Nephron (organoid): ENCODE results near the gene USP32.

Source experiments
- H3K27ac Mint-ChIP-seq, 3 experiments: 2 replicates each; pipeline ENCODE4 v1.8.0; 2020; ENCODE audit warnings: mixed read lengths in 3 of 3, mild to moderate bottlenecking in 2 of 3, moderate library complexity in 1 of 3
- H3K27me3 Mint-ChIP-seq: 2 replicates; pipeline ENCODE4 v1.8.0; 2021; ENCODE audit warnings: low read depth, mild to moderate bottlenecking, moderate library complexity, mixed read lengths
- H3K36me3 Mint-ChIP-seq: 2 replicates; pipeline ENCODE4 v1.8.0; 2020; ENCODE audit warnings: low read depth, mixed read lengths
- H3K4me1 Mint-ChIP-seq: 2 replicates; pipeline ENCODE4 v1.8.0; 2020; ENCODE audit warnings: mixed read lengths
- H3K4me3 Mint-ChIP-seq, 3 experiments: 2 replicates each; pipeline ENCODE4 v1.8.0; 2020; ENCODE audit warnings: mild to moderate bottlenecking in 3 of 3, mixed read lengths in 3 of 3, moderate library complexity in 2 of 3
- H3K9me3 Mint-ChIP-seq: 2 replicates; pipeline ENCODE4 v1.8.0; 2020; ENCODE audit warnings: mixed read lengths
- CTCF ChIP-seq, 3 experiments: fragments of 200-600 bp; sonication (generic); IDR thresholded peaks; one replicate each; pipeline ENCODE4 v1.5.0; 2021; ENCODE audit warnings: antibody characterized with exemption in 3 of 3; ENCODE audit not compliant: unreplicated experiment in 3 of 3

Gene USP32

GRCh38 chr17:60147553-60148223 lies 244.2 kb downstream of the USP32 start:
- Mint-ChIP-seq H3K9me3 (no peaks in the 10 kb centered on the region), H3K36me3 (no peaks in the 10 kb centered on the region)

GRCh38 chr17:60146206-60146605 lies 245.7 kb downstream of the USP32 start:
- no peaks in the 10 kb centered on the region for H3K9me3 Mint-ChIP-seq
- no peak overlapping the region for H3K27ac Mint-ChIP-seq
- peaks cover 17% of the 10 kb centered on the region for H3K4me1 Mint-ChIP-seq
- H3K36me3 Mint-ChIP-seq: no peaks in the 10 kb centered on the region
- no peak for TF ChIP-seq CTCF (IDR thresholded peaks at IDR 0.05; ENCODE audit: unreplicated experiment in 3 of 3)
- H3K27me3 Mint-ChIP-seq: peaks cover 99% of the 10 kb centered on the region
- H3K4me3 Mint-ChIP-seq: no peak overlapping the region

More at GRCh38 chr17:60147553-60148223, 244.2 kb downstream of the USP32 start:
- no peak for TF ChIP-seq CTCF (IDR thresholded peaks at IDR 0.05; ENCODE audit: unreplicated experiment in 3 of 3)
- no peak overlapping the region for H3K4me3 Mint-ChIP-seq
- peaks cover 10% of the 10 kb centered on the region for H3K4me1 Mint-ChIP-seq
- peaks cover 99% of the 10 kb centered on the region for H3K27me3 Mint-ChIP-seq
- H3K27ac Mint-ChIP-seq: no peak overlapping the region

GRCh38 chr17:60145006-60145935 lies 246.7 kb downstream of the USP32 start:
- H3K27me3 Mint-ChIP-seq: peaks cover 99% of the 10 kb centered on the region
- H3K27ac Mint-ChIP-seq: no peak overlapping the region
- H3K4me3 Mint-ChIP-seq: no peak overlapping the region
- no peaks in the 10 kb centered on the region for H3K36me3 Mint-ChIP-seq
- TF ChIP-seq CTCF (IDR thresholded peaks at IDR 0.05; ENCODE audit: unreplicated experiment in 3 of 3): no peak
- no peaks in the 10 kb centered on the region for H3K9me3 Mint-ChIP-seq
- peaks cover 17% of the 10 kb centered on the region for H3K4me1 Mint-ChIP-seq

- H3K4me1 Mint-ChIP-seq: peaks cover 13% of the 10 kb centered on the region
- H3K36me3 Mint-ChIP-seq: no peaks in the 10 kb centered on the region
Observed at GRCh38 chr17:60142872-60143499, 248.9 kb downstream of the USP32 start.

More at GRCh38 chr17:60142872-60143499, 248.9 kb downstream of the USP32 start:
- peak; percentile 60 to 68 (median 66) for TF ChIP-seq CTCF (IDR thresholded peaks at IDR 0.05; ENCODE audit: unreplicated experiment in 3 of 3)
- Mint-ChIP-seq H3K27me3 (peaks cover 100% of the 10 kb centered on the region), H3K9me3 (no peaks in the 10 kb centered on the region), H3K27ac (peak overlapping the region in 1 of 3 experiments; percentile 1), H3K4me3 (peak overlapping the region; percentile 16 to 59 (median 29))
